HG03039 (cell line): ENCODE measurements around the gene MAN2C1.
"Not testable (repeated sequence)": the region's sequence is repeated elsewhere in the genome, so short reads cannot be mapped to it uniquely, and the experiment has no call there.

ENCODE experiments used
- ATAC-seq: cut with Tn5 transposase; IDR thresholded peaks from one replicate; pipeline ENCODE4 v1.9.1; 2021; ENCODE audit warnings: mild to moderate bottlenecking, moderate library complexity; ENCODE audit not compliant: unreplicated experiment

Gene MAN2C1

GRCh38 chr15:75361361-75361988 lies 6.9 kb downstream of the MAN2C1 start:
- ATAC-seq = no peak

- ATAC-seq = no peak
Observed at GRCh38 chr15:75360856-75361255, 7.6 kb downstream of the MAN2C1 start.

GRCh38 chr15:75360391-75360790 lies 8.0 kb downstream of the MAN2C1 start:
- no peak for ATAC-seq

DNA sequence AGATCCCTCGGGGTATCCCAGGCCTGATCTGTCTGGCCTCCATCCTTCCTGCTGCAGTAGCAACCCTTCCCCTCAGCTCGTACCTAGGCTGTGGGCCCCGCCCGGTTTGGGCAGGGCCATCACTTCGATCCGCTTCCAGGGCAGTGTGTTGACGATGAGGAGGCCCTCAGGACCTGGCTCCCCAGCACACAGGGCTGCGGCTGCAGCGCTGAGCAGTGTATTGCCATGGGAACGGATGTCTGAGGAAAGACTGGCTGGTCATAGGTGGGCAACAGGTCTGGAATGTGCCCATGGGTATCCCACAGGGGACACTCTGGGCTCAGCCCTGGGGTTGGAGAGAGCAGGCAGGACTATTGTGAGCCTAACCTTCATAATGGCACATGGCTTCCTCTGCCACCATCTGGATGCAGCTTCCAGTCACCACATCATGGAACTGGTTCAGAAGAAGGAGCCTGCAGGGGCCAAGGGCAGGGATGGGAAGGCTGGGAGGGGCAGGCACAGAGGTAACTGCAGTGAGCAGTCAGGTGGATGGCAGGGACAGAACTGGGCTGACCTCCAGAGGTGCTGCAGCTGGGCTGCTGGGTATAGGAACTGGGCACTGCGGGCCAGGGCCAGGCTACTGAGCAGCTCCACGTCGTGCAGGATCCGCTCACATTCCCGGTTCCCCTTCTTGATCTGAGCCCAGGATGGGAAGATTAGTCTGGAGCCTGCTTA lies 8.7 kb downstream of the MAN2C1 start:
- no peak for ATAC-seq

DNA sequence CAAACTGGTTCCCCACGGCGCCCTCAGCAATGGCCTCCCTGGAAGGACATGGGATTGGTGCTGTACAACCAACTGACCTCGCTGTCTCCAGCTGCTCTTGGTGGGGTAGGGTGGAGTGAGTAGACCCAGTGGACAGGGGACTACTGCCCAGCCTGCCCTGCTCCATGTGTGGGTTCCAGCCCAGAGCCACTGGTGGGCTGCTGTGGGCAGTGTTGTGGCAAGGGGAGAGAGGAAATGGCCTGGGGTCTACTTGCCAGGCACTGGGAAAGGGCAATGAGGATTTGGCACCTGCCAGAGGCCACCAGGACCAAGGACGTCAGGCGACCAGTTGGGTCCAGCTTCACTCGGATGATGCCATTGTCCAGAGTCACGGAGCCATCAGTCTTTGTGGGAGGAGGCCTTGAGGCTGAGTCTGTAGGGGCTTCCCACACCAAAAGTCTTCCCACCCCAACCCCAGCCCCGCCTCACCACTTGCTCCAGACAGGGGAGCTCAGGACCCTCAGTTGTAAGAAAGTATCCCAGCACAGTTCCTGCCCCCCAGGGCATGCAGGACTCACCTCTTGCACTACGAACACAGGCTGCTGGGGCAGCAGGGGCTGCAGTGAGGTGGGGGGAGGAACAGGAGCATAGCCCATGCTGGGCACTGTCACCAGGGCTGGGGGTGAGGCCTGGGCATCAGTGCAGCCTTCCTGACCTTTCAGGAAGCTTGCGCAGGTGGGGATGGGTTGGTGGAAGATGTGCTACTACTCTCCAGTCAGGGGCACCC lies 9.5 kb downstream of the MAN2C1 start:
- no peak for ATAC-seq

- no peak for ATAC-seq
Observed at GRCh38 chr15:75357976-75358673, 10.3 kb downstream of the MAN2C1 start.

DNA sequence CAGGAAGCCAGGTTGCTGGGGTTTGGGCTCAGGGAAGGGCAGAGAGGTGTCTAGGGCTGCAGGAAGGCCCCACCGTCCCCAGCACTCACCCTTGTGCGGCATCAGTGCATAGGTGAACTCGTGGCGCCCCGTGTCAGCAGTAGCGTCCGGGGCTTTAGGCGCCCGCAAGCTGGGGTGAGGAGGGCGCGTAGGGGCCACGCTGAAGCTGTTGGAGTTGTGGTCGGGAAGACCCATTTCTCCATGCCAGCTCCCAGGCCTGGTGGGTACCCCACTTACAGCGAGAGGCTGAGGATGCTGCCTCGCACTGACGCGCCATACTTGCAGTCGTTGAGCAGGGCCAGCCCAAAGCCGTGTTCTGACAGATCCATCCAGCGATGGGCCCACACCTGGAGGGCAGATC lies 11.9 kb downstream of the MAN2C1 start:
- no peak for ATAC-seq

DNA sequence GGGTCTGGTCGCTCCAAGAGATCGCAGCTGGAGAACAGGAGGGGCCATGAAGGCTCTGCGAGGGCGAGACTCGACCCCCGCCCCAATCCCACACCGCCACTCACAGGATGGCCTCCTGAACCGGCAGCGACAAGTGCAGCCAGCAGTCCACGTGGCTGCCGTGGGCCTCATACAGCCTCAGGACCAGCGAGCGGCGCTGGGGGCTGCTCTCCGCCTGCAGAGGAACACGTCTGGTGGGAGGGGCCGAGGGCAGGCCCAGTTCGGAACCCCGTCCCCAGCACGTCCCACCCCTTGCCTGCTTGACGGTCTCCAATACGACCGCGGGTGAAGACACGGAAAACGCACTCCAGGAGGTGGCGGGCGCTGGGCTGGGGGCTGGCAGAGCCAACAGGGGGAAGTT lies 12.4 kb downstream of the MAN2C1 start:
- no peak for ATAC-seq

- ATAC-seq = no peak
Observed at GRCh38 chr15:75355369-75355768, 13.0 kb downstream of the MAN2C1 start.

DNA sequence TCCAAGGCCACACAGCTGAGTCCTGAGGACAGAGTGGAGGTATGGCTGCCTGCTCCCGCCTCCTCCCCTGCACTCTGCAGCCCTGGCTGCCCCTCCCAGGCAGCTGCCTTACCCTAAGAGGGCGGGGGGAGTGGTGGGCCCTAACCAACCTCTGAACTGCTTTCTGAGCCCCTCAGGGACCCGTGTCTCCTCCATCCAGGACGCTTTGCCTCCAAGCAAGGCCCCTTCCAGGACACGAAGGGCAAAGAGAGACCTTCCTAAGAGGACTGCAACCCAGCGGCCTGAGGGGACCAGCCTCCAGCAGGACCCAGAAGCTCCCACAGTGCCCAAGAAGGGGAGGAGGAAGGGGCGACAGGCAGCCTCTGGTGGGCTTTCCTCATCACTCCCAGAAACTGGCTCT lies 14.0 kb downstream of the MAN2C1 start:
- no peak for ATAC-seq

- no peak for ATAC-seq
Observed at GRCh38 chr15:75353604-75354003, 14.8 kb downstream of the MAN2C1 start.

GRCh38 chr15:75352186-75353080 lies 16.0 kb downstream of the MAN2C1 start:
- ATAC-seq = no peak

GRCh38 chr15:75350601-75351361 lies 17.6 kb downstream of the MAN2C1 start:
- ATAC-seq = no peak

DNA sequence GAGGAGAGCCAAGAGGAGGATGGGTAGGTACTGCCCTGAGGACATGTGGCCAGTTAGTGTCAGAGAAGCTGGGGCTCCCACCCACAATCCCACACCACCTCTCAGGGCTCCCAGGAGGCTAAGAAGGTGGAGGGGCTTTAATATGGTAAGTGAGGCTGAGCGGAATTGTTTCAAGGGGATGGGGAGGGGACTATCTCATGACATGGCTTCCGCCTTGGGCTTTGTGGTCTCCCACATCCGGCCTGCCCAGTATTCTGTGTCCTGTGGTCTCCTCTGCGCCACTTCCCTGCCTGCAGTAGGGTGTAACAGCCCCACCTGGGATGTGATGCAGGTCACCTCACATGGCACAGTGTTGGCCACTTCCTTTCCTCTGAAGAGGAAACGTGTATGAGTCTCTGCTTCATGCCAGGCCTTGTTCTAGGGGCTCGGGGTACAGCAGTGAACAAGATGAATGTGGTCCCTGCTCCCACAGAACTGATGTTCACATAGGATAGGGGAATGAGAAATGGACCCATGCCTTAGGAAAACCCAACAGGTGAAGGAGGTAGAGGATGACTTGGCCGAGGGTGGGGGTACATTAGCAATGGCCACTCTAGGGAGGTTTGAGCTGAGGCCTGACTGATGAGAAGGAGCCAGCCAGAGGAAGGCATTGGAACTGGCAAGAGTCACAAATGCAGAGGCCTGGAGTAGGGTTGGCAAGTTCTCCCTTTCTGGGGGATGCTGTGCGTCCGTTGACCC lies 18.4 kb downstream of the MAN2C1 start:
- no peak for ATAC-seq

GRCh38 chr15:75349351-75349669 lies 19.1 kb downstream of the MAN2C1 start:
- not testable (repeated sequence) for ATAC-seq

DNA sequence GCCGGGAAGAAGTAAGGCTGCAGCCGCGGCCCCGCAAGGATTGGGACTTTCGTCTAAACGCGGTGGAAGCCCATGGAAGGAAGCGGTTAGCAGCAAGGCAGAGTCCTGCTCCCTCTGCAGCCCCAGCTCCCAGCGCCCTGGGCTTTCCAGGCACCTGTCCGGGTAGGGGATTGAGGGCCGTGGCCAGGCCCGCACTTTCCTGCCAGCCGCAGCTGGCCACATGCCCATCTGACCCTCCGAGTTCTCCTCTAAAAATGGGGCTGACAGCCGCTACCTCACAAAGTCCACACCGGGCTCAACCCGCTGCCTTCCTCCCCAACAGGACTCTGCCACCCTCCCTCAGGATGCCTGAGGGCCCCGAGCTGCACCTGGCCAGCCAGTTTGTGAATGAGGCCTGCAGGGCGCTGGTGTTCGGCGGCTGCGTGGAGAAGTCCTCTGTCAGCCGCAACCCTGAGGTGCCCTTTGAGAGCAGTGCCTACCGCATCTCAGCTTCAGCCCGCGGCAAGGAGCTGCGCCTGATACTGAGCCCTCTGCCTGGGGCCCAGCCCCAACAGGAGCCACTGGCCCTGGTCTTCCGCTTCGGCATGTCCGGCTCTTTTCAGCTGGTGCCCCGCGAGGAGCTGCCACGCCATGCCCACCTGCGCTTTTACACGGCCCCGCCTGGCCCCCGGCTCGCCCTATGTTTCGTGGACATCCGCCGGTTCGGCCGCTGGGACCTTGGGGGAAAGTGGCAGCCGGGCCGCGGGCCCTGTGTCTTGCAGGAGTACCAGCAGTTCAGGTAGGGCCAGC lies 19.7 kb downstream of the MAN2C1 start:
- ATAC-seq = no peak

DNA sequence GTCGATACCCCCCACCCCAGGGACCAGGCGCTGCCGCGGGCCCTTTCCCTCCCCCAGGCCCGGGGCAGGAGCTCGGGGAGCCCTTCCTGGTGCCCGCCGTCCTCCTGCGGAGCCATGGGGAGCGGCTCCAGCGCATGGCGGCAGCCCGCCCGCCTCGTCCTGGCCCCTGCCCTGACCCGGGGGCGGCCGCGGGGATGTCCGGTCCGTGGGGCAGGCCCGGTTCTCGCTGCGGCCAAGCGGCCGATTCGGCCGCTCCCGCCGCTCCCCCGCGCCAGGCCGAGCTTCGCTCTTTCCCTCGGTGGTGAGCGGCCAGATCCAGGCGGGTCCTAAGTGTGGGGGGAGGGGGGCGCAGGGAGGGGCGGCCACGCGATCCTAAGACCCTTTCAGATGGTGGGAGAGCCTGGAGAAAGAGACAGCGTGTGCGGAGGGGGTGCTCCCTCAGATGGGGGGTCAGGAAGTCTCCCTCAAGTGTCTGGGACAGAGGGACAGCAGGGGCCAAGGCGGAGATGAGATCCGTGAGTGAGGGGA lies 20.3 kb downstream of the MAN2C1 start:
- no peak for ATAC-seq
